ENCODE results near the gene DOK7.
A peak's percentile ranks its signal among the peaks of the same experiment; 100 is the strongest.
"Not testable (repeated sequence)": the region's sequence is repeated elsewhere in the genome, so short reads cannot be mapped to it uniquely, and the experiment has no call there.

DOK7 gene

DNA sequence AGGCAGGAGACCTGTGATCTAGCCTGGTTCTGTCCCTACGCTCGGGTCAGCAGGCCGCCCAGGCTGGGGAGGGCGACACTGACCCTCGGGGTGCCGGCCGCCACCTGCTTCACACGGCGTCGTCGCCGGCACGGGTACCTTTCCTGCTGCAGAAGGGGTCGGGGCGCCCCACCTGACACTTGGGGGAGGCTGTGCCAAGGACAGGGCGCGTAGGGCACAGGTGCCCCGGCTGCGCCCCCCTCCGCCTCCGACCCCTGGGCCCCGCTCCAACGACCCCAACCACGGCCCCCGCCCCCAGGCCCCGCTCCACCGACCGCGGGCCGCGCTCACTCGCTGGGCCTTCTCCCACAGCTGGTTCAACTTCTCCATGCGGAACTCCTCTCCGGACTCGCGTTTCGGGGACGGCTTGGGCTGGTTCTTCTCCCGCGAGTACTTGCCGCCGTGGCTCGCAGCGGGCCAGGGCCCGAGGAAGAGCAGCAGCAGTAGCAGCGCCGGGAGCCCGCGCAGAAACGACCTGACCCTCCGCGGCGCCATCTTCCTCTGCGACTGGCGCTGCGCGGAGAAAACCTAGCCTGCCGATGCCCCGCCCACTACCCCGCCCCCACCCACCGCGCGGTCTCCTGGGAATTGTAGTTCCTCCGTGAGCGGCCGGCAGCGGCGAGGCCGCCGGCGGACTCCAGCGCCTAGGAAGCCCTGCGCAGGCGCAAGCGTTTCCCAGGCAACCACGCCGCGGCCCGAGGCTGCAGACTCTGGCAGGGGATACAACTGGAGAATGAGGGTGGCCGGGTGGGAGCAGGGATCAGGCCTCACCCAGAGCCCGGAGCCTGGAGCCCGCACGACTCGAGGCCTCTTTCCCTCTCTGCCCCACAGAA is 69.0 kb downstream of the DOK7 start, which contains the start of gene LRPAP1:
TSS of gene LRPAP1 (minus strand) at position 544 of the 872 bp plus-strand sequence. CDS start at position 534, 10 bp downstream.
- no peak for TF ChIP-seq CTCF (IDR thresholded peaks at IDR 0.05; ENCODE audit: low read length, missing control alignments)
- DNase-seq (ENCODE audit: low read depth) = peak; percentile 90
- peak within 1 kb of the TSS; percentile 82 for H3K4me3 ChIP-seq (replicated peaks; ENCODE audit: low read depth, low read length)

DNA sequence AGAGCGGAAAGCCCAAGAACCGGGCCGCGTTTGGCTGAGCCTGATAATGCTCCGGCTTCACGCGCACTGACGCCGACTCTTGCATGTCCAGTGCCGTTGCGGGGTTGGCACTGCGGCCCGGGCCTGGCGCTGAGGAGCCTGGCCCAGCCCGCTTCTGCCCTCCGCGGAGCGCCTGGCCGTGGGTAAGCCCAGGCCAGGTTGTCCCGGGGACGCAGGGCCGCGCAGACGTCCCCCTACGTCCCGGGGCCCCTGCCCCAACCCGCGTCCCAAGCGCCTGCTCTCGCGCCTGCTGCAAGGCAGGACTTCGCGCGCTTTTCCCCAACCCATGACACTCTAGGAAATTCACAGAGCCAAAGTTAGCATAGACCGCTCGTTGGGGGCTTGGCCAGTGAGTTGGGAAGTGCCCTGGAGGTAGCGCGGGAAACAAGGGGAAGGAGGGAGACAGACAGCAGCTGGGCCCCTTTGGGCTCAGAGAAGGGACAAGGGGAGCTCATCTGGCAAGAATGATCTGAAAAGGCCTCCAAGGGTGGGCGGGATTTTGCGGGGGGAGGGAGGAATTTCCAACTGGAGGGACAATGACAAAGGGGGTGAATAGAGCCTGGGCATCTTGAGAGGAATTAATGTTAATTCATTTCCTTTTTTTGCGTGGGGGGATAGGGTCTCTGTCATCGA is 69.8 kb downstream of the DOK7 start:
- TF ChIP-seq CTCF (IDR thresholded peaks at IDR 0.05; ENCODE audit: low read length, missing control alignments) = no peak
- peak overlapping the region; percentile 58 for H3K4me3 ChIP-seq (replicated peaks; ENCODE audit: low read depth, low read length)
- no peak for DNase-seq (ENCODE audit: low read depth)

DNA sequence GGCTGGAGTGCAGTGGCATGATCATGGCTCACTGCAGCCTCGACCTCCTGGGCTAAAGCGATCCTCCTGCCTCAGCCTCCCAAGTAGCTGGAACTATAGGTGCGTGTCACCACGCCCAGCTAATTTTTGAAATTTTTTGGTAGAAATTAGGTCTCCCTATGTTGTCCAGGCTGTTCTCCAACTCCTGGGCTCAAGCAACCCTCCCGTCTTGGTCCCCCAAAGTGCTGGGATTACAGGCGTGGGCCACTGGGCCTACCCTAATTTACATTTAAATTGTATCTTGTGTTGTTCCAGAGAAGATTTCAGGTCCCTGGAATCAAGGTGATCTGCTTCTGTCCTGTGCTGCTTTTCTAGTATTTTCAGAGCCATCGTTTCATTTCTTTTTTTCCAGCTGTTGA is 70.3 kb downstream of the DOK7 start:
- no peak for DNase-seq (ENCODE audit: low read depth)
- TF ChIP-seq CTCF (IDR thresholded peaks at IDR 0.05; ENCODE audit: low read length, missing control alignments) = no peak
- H3K4me3 ChIP-seq (replicated peaks; ENCODE audit: low read depth, low read length) = no peak overlapping the region

DNA sequence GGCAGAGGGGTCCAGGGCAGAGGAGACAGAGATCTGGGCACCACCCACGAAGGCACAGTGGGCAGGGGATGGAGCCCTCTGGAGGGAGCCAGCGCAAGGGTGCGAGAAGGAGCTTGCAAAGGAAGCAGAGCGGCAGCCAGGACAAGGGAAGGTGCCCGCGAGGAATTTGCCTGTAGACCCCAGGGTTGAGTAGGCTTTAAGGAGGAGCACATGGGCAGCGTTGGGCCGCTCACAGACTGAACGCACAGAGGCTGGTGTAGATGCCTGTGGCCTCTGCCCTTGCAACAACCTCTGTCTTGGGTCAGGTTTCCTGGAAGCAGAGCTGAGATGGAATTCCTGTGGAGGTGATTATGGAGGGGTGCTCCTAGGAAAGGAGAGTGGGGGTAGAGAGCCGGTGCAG is 72.7 kb downstream of the DOK7 start:
- H3K4me3 ChIP-seq (replicated peaks; ENCODE audit: low read depth, low read length); DNase-seq (ENCODE audit: low read depth): not testable (repeated sequence)

- DNase-seq (ENCODE audit: low read depth); H3K4me3 ChIP-seq (replicated peaks; ENCODE audit: low read depth, low read length): not testable (repeated sequence)
Observed at GRCh38 chr4:3538906-3539305, 75.8 kb downstream of the DOK7 start.

- H3K4me3 ChIP-seq (replicated peaks; ENCODE audit: low read depth, low read length); DNase-seq (ENCODE audit: low read depth): not testable (repeated sequence)
Observed at GRCh38 chr4:3543415-3543814, 80.3 kb downstream of the DOK7 start.
